Keratinocyte (primary cell): Measurements from ENCODE around the gene HCRT. TPM values are rescaled to one million over a fixed set of nuclear protein-coding genes. Genes with fewer than 3 reads are reported as not detected.
A peak's percentile ranks its signal among the peaks of the same experiment; 100 is the strongest.

Source experiments
- DNase-seq: peaks from one replicate; pipeline ENCODE4 v3.0.0-alpha.2; 2011; ENCODE audit warnings: low read depth, missing footprints, low spot score
- FAIRE-seq: peaks from 2 replicates; lab custom pipeline; 2011; peaks lifted over from hg19 to GRCh38; lab: Jason Lieb, UNC
- H2AFZ ChIP-seq: 2 replicates; pipeline ENCODE4 v1.6.0; 2012; ENCODE audit warnings: low read length, control low read depth, inconsistent platforms; ENCODE audit not compliant: control insufficient read depth
- H3K27ac ChIP-seq: 2 replicates; pipeline ENCODE4 v1.5.1; 2011; ENCODE audit warnings: low read length; ENCODE audit not compliant: control insufficient read depth, insufficient read depth
- H3K27me3 ChIP-seq: 3 replicates; pipeline ENCODE4 v1.6.0; 2011; ENCODE audit warnings: low read length; ENCODE audit not compliant: control insufficient read depth, insufficient read depth; ENCODE audit errors: extremely low read depth
- H3K36me3 ChIP-seq, 2 experiments: 2 replicates in 1 of 2; 3 replicates in 1 of 2; pipeline ENCODE4 v1.5.1; 2011; ENCODE audit warnings: low read length in 2 of 2, mild to moderate bottlenecking in 1 of 2; ENCODE audit not compliant: control insufficient read depth in 2 of 2, insufficient read depth in 2 of 2; ENCODE audit errors: extremely low read depth in 1 of 2
- H3K4me1 ChIP-seq: 3 replicates; pipeline ENCODE4 v1.5.1; 2011; ENCODE audit warnings: low read length; ENCODE audit not compliant: control insufficient read depth, insufficient read depth; ENCODE audit errors: extremely low read depth
- H3K4me2 ChIP-seq: 3 replicates; pipeline ENCODE4 v1.6.0; 2011; ENCODE audit warnings: low read depth, low read length; ENCODE audit not compliant: control insufficient read depth, insufficient read depth; ENCODE audit errors: extremely low read depth
- H3K4me3 ChIP-seq, 3 experiments: fragments of 200-600 bp in 1 of 3; sonication (generic) in 1 of 3; 2 replicates in 2 of 3; 3 replicates in 1 of 3; pipeline ENCODE4 v1.5.1; 2011 to 2016; ENCODE audit warnings: low read length in 3 of 3, mild to moderate bottlenecking in 3 of 3, control low read depth in 2 of 3, inconsistent platforms in 1 of 3, low read depth in 1 of 3, mixed read lengths in 1 of 3, mixed run types in 1 of 3, moderate library complexity in 1 of 3; ENCODE audit not compliant: control insufficient read depth in 2 of 3, insufficient read depth in 2 of 3; ENCODE audit errors: extremely low read depth in 1 of 3
- H3K79me2 ChIP-seq: 2 replicates; pipeline ENCODE4 v1.6.0; 2012; ENCODE audit warnings: low read length; ENCODE audit not compliant: control insufficient read depth, insufficient read depth
- H3K9ac ChIP-seq: 3 replicates; pipeline ENCODE4 v1.6.0; 2011; ENCODE audit warnings: low read length; ENCODE audit not compliant: control insufficient read depth, insufficient read depth; ENCODE audit errors: extremely low read depth
- H3K9me1 ChIP-seq: 3 replicates; pipeline ENCODE4 v1.6.0; 2011; ENCODE audit warnings: low read length; ENCODE audit not compliant: control insufficient read depth, insufficient read depth; ENCODE audit errors: extremely low read depth
- H3K9me3 ChIP-seq: 2 replicates; pipeline ENCODE4 v1.5.1; 2012; ENCODE audit warnings: low read depth, low read length; ENCODE audit not compliant: control insufficient read depth
- H4K20me1 ChIP-seq: 3 replicates; pipeline ENCODE4 v1.6.0; 2011; ENCODE audit warnings: low read length; ENCODE audit not compliant: control insufficient read depth, insufficient read depth; ENCODE audit errors: extremely low read depth
- CTCF ChIP-seq, 3 experiments: IDR thresholded peaks in 1 of 3; conservative IDR thresholded peaks in 1 of 3; optimal IDR thresholded peaks in 1 of 3; 2 replicates in 2 of 3; 3 replicates in 1 of 3; pipeline versions ENCODE3 to v1.5.1; 2011; ENCODE audit warnings: low read length in 3 of 3, mild to moderate bottlenecking in 3 of 3, moderate library complexity in 2 of 3, control low read depth in 1 of 3, inconsistent platforms in 1 of 3; ENCODE audit not compliant: insufficient read depth in 2 of 3; ENCODE audit errors: extremely low read depth in 1 of 3
- EZH2 ChIP-seq: IDR thresholded peaks from one replicate; pipeline ENCODE4 v1.6.1; 2012; ENCODE audit warnings: inconsistent platforms, mild to moderate bottlenecking, low read length, moderate library complexity
- dilution Hi-C: fragments of 300-500 bp; cut with MboI; formaldehyde crosslinking; loops from one replicate; pipeline ENCODE4 v1.7.0; 2020; ENCODE audit warnings: low sequenced_read_pairs; ENCODE audit not compliant: extremely low pct_ligation_motif_present
- polyA plus RNA-seq, 5 experiments: library from polyadenylated mRNA; depleted of rRNA in 3 of 5; stranded (reverse) in 3 of 5; stranded (forward) in 1 of 5; unstranded in 1 of 5; fragments of >200 nt; gene quantifications; 1 replicate in 1 of 5; 2 replicates in 3 of 5; 3 replicates in 1 of 5; pipeline versions ENCODE4 v1.2.1 to v1.2.3, GENCODE V29; 2011 to 2012; ENCODE audit warnings: missing spikeins in 2 of 5, low read depth in 1 of 5, low replicate concordance in 1 of 5

Gene HCRT
- polyA plus RNA-seq, 1 donor (not counting 4 experiments of a cell fraction or from before 2014, with no cell fraction given) = not detected

- peaks cover 53% of the 10 kb centered on the region for H3K27me3 ChIP-seq
- no peak overlapping the region for H3K9ac ChIP-seq
- no peaks in the 10 kb centered on the region for H3K9me1 ChIP-seq
- TF ChIP-seq CTCF (optimal IDR thresholded peaks at IDR 0.05 in 1 of 3, IDR thresholded peaks at IDR 0.05 in 1 of 3, conservative IDR thresholded peaks at IDR 0.05 in 1 of 3; ENCODE audit: extremely low read depth in 1 of 3, insufficient read depth in 2 of 3, low read length in 3 of 3) (no peak), EZH2 (peak; percentile 88)
- H3K27ac ChIP-seq = no peak overlapping the region
- H3K4me3 ChIP-seq = no peak overlapping the region
- H4K20me1 ChIP-seq = no peaks in the 10 kb centered on the region
- no peaks in the 10 kb centered on the region for H3K9me3 ChIP-seq
- H3K36me3 ChIP-seq = no peaks in the 10 kb centered on the region
- no peaks in the 10 kb centered on the region for H3K79me2 ChIP-seq
- peaks cover 8% of the 10 kb centered on the region for H3K4me1 ChIP-seq
- H3K4me2 ChIP-seq = no peak overlapping the region
- no peak for FAIRE-seq
- DNase-seq = no peak
- H2AFZ ChIP-seq = no peak overlapping the region
- dilution Hi-C loops = no loop called here
Observed at GRCh38 chr17:42180411-42180921, 4.8 kb downstream of the HCRT start.

- TF ChIP-seq CTCF (optimal IDR thresholded peaks at IDR 0.05 in 1 of 3, IDR thresholded peaks at IDR 0.05 in 1 of 3, conservative IDR thresholded peaks at IDR 0.05 in 1 of 3; ENCODE audit: extremely low read depth in 1 of 3, insufficient read depth in 2 of 3, low read length in 3 of 3) = no peak
- no peak for TF ChIP-seq EZH2
- Histone ChIP-seq H4K20me1 (no peaks in the 10 kb centered on the region), H3K79me2 (no peaks in the 10 kb centered on the region), H2AFZ (no peak overlapping the region), H3K4me2 (no peak overlapping the region), H3K27me3 (peaks cover 49% of the 10 kb centered on the region), H3K36me3 (no peaks in the 10 kb centered on the region), H3K27ac (no peak overlapping the region), H3K9ac (no peak overlapping the region), H3K9me3 (no peaks in the 10 kb centered on the region), H3K4me1 (peaks cover 8% of the 10 kb centered on the region), H3K9me1 (no peaks in the 10 kb centered on the region), H3K4me3 (no peak overlapping the region)
- FAIRE-seq (no peak), DNase-seq (no peak)
- dilution Hi-C loops = no loop called here
Observed at GRCh38 chr17:42179911-42180410, 5.3 kb downstream of the HCRT start.
